IPS-NIHi11 (cell line): ENCODE results near the gene RNF126.
"Not testable (repeated sequence)": the region's sequence is repeated elsewhere in the genome, so short reads cannot be mapped to it uniquely, and the experiment has no call there.

Experiments used
- DNase-seq: peaks from one replicate; pipeline ENCODE4 v3.0.0; 2012; ENCODE audit warnings: mixed read lengths, low spot score

The RNF126 gene

GRCh38 chr19:646779-647565, 16.0 kb downstream of the RNF126 start:
- DNase-seq: peak; percentile 13

GRCh38 chr19:645912-646778, 16.9 kb downstream of the RNF126 start:
- DNase-seq: no peak

GRCh38 chr19:644789-645188, 18.2 kb downstream of the RNF126 start:
- no peak for DNase-seq

DNA sequence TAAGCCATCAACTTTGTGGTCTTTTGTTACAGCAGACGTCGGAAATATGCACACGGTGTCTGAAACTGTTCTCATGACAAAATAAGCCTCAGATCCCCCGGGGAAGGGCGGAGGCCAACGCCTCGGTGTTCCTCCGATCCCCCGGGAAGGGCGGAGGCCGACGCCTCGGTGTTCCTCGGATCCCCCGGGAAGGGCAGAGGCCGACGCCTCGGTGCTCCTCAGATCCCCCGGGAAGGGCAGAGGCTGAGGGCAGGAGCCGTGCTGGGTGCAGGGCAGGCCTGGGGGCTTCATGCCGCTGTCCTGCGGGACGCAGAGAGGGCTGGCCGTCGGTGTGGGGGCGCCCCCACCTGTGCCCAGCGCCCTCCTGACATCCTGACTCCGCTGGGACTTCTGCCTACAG, 18.7 kb downstream of the RNF126 start:
- DNase-seq: no peak

GRCh38 chr19:643736-644135, 19.3 kb downstream of the RNF126 start:
- DNase-seq: no peak

- DNase-seq: no peak
Observed at GRCh38 chr19:642767-643727, 20.0 kb downstream of the RNF126 start.

GRCh38 chr19:641702-642101, 21.3 kb downstream of the RNF126 start:
- DNase-seq: no peak

DNA sequence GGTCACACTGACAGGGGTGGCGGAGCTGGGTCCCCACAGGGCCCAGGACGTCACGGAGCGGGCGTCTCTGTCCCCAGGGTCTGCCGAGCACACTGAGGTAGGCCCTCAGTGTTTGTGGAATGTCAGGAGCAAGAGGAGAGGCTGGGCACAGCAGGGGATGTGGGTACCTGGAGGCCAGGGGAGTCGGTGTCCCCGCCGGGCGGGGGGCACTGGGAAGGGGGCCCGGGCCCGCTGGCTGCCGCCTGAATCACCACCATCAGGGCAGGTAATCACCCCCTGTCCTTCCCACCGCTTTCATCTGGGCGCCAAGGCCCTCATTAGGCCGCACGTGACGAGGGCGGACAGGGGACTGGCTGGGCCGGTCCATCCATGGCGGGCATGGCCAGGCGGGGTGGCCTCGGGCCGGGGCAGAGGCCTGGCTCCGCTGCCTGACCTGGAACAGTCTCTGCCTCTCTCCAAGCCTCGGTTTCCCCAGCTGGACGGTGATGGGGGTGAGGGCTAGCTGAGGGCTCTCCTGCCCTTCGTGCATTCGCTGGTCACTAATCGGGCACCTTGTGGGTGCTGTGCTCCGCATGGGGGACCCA, 22.3 kb downstream of the RNF126 start:
- no peak for DNase-seq

DNA sequence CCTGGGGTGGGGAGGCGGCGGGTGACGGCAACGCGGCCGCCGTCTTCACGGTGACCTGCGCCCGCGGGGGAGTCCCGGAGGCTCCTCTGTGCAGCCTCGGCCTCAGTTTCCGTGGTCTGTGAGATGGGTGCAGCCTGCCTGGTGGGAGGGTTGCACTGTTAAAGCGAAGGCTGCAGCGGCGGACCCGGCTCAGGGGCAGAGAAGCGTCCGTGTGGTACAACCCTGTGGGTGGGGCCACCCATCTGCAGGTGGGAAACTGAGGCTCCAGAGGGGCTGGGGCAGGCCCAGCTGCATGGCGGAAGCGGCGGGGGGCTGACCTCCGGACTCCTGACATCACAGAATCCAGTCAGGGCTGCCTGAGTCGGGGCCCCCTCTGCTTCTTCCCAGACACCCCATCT, 22.9 kb downstream of the RNF126 start:
- DNase-seq: no peak

- peak; percentile 99 for DNase-seq
Observed at GRCh38 chr19:639253-640160, 23.5 kb downstream of the RNF126 start, which contains the start of gene FGF22. TSS of gene FGF22 (plus strand) at chr19:639879. CDS start at chr19:639926, 47 bp downstream.

- no peak for DNase-seq
Observed at GRCh38 chr19:638906-639252, 24.1 kb downstream of the RNF126 start.

GRCh38 chr19:634975-635652, 27.9 kb downstream of the RNF126 start:
- DNase-seq: no peak

DNA sequence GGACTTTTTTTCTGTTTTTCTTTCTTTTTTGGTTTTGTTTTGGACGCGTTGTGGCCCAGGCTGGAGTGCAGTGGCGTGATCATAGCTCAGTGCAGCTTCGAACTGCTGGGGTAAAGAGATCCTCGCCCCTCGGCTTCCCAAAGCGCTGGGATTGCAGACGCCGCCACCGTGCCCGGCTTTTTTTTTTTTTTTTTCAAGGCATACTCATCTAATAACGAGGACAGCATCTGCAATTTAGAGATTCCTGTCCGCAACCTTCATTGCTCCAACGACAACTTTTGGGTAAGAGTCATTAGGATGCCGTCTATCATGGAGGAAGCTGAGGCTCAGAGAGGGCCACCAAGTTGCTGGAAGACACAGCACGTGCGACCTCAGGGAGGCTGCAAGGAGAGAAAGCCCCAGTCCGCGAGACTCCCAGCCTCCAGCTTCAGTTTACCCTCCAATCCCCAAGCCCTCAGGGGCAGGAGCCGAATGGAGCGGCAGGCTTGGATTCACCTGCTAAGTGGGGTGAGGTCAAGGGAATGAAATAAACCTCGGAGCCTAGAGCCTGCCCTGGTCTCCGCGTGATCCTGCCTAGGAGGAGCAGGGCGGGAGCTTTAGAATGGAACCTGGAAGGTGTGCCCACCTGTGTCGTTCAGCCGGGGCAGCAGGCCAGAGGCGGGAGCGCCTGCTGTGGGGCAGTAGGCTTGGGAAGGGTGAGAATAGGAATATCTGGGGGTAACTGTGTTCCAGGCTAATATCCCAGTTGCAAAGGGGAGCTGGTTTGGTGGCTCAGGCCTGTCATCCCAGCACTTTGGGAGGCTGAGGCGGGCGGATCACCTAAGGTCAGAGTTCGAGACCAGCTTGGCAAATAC, 29.0 kb downstream of the RNF126 start:
- no peak for DNase-seq

- peak; percentile 99 for DNase-seq
Observed at GRCh38 chr19:633068-633785, 29.8 kb downstream of the RNF126 start, which contains the start of gene POLRMT. TSS of gene POLRMT (minus strand) at chr19:633537. CDS start at chr19:633512, 25 bp downstream.

GRCh38 chr19:632579-633067, 30.4 kb downstream of the RNF126 start:
- peak; percentile 75 for DNase-seq

DNA sequence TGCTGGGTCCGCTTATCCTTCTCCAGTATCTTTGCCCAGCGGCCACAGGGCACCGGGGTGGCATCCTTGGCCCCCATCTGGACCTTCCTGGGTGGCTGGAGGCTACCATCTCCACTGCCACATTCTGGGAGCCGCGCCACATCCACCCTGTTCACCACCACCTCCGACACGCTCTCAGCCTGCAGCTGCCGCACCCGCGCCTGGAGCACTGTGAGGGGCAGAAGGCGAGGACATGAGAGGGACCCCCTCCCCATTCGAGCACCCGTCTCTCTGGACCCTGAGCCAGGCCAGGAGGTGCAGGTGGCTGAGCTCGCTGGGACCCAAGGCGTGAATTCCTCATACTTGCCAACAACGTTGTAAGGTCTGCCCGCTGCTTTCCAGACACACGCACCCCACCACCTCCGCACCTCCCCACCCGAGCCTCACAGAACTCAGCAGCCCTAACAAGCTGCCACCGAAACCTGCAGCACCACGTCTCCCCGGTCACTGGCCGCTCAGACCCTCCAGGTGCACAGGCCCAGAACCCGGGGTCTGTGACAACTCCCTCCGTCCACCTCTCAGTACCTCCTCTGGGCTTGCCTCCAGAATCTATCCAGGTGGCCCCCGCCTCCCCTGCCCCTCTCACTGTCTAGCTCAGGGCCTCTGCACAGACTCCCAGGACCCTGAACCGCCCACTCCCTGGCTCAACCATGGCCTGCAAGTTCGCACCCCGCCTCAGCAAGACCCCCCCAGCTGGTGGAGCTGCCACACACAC, 32.9 kb downstream of the RNF126 start:
- DNase-seq: no peak

DNA sequence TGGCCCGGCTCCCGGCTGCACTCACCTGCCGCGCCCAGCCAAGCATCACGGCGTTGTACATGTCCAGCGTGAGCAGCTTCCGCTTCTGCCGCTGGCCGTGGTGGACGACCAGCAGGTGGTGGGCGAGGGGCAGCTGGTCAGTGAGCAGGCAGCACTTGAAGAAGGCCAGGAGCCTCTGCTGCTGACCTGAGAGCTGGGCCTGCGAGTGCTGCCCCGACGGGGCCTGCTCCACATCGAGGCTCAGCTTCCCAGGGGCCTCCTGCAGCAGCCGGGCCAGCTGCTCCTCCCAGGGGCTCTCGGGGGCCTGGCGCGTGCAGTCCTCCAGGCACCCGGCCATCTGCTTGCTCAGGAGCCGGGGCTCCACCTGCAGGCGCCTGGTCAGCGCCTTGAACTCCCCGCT, 33.5 kb downstream of the RNF126 start:
- DNase-seq: not testable (repeated sequence)
